HG03135 (cell line): Measurements from ENCODE around the gene DEUP1.
"Not testable (repeated sequence)": the region's sequence is repeated elsewhere in the genome, so short reads cannot be mapped to it uniquely, and the experiment has no call there.

Experiments used
- ATAC-seq: cut with Tn5 transposase; IDR thresholded peaks from one replicate; pipeline ENCODE4 v1.9.1; 2021; ENCODE audit warnings: mild to moderate bottlenecking, moderate library complexity; ENCODE audit not compliant: unreplicated experiment

DEUP1 gene

GRCh38 chr11:93359396-93359795, 28.9 kb downstream of the DEUP1 start:
- ATAC-seq, result no peak

DNA sequence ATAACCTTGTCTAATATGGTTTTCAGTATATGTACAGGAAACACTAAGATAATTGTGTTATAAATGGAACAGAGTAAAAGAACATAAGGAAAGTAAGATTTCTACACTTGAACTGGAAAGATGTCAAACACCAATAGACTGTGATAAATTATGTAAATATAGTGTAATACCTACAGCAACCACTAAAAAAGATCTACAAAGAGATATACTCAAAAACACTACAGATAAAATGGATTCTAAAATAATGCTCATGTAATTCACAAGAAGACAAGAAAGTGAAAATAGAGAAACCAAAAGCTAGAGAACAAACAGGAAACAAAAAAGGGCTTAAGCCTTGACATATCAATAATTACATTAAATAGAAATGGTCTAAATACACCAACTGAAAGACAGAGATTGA, 30.9 kb downstream of the DEUP1 start:
- ATAC-seq, result no peak

- no peak for ATAC-seq
Measured at GRCh38 chr11:93368022-93368421, 37.5 kb downstream of the DEUP1 start.

DNA sequence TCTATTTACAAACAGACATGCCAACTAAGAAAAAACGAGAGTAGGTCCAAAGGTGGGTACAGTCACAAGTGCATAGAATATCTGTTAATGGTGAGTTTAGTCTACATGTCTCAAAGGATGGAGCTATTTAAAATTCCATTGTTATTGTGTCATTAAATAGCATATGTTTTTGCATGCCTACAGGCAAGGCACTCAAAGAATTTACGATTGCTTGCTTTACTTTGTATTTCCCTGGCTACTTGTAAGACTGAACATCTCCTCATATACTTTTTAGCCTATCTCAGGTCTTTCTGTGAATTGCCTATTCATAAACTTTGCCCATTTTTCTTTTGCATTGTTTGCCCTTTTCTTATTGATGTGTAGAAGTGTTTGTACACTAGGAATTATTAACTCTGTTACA, 39.7 kb downstream of the DEUP1 start:
- no peak for ATAC-seq

GRCh38 chr11:93389737-93390136, 59.2 kb downstream of the DEUP1 start:
- no peak for ATAC-seq

- ATAC-seq, result no peak
Measured at GRCh38 chr11:93392867-93393266, 62.3 kb downstream of the DEUP1 start.

- no peak for ATAC-seq
Measured at GRCh38 chr11:93393386-93393785, 62.8 kb downstream of the DEUP1 start.

GRCh38 chr11:93394488-93394887, 63.9 kb downstream of the DEUP1 start:
- no peak for ATAC-seq

DNA sequence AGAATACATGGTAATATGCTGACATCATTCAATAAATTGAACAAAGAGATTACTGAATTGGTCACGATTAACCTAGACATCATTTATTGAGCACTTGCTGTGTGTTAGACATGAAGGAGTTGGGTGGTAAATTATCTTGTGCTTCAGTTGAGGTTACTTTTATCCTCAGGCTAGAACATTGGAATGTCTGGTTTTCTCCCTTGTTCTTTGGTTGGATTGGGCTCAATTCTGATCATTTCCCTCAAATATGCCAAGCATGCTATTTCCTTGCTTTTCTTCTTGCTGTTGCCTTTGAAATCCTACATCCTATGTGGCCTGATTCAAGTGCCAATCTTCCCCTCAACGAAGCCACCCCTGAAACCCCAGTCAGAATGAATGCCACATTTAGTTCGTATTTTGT, 65.8 kb downstream of the DEUP1 start:
- ATAC-seq, result no peak

GRCh38 chr11:93403930-93404329, 73.4 kb downstream of the DEUP1 start:
- ATAC-seq, result no peak

GRCh38 chr11:93407777-93408401, 77.3 kb downstream of the DEUP1 start:
- ATAC-seq, result no peak

DNA sequence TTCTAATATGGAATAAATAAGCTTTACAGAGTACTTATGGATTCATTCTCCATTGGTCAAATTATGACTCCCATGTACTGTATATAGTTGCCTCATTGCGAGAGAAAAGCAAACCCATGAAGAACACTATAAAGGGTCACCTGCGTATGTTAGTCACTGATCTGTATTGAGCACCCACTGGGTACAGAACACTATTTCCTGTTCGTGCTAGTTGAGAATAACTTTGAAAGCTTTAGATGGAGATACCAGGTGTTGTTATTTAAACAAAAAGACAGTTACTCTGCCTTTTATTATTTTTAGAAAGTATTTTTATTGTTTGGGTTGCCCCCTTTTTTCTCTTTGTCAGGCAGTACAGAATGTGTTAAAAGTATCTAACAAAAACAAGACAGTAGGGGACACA, 79.9 kb downstream of the DEUP1 start:
- no peak for ATAC-seq

DNA sequence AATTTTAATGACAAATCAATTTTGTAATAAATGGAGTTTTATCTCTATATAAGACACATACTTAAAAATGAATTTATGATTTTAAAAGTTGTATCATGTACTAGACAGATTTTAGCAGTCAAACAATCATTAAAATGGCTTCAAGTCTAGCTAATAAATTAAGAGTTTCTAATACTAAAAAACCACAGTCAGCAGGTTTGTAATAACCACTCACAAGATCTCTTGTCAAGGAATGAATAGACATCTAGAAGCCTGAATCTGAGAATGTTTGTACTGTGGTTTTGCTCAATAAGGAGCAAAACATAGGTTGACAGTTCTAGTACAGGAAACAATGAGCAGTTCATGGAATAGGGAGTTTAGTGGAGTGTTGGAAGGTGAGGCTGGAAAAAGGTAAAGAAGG, 81.2 kb downstream of the DEUP1 start:
- no peak for ATAC-seq

DNA sequence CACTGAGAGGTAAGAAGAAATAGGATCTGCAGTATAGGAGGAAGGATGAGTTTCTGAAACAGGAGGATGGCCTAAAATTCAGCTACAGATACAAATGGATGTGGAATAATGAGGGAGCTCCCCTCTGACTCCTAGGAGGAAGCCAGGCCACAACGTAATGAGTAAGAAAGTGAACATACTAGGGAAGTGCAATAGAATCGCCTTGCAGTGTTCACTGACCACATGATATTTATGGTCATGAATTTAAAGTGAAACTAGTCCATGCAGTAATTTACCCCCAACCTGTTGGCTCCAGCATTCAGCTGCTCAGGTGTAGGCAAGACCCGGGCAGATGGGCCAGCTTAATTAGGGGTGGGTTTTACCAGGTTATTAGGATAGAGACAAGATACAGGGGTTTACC, 101.7 kb downstream of the DEUP1 start:
- ATAC-seq, result no peak

GRCh38 chr11:93443232-93443631, 112.7 kb downstream of the DEUP1 start:
- ATAC-seq, result not testable (repeated sequence)

GRCh38 chr11:93444617-93445073, 114.1 kb downstream of the DEUP1 start:
- ATAC-seq, result no peak

DNA sequence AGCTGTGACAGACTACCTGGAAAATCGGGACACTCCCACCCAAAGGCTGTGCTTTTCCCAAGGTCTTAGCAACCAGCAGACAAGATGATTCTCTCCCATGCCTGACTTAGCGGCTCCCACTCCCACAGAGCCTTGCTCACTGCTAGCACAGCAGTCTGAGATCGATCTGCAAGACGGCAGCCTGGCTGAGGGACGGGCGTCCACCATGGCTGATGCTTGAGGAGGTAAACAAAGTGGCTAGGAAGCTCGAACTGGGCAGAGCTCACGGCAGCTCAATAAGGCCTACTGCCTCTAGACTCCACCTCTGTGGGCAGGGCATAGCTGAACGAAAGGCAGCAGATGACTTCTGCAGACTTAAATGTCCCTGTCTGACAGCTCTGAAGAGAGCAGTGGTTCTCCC, 127.7 kb downstream of the DEUP1 start:
- no peak for ATAC-seq

GRCh38 chr11:93463666-93464065, 133.1 kb downstream of the DEUP1 start:
- not testable (repeated sequence) for ATAC-seq

DNA sequence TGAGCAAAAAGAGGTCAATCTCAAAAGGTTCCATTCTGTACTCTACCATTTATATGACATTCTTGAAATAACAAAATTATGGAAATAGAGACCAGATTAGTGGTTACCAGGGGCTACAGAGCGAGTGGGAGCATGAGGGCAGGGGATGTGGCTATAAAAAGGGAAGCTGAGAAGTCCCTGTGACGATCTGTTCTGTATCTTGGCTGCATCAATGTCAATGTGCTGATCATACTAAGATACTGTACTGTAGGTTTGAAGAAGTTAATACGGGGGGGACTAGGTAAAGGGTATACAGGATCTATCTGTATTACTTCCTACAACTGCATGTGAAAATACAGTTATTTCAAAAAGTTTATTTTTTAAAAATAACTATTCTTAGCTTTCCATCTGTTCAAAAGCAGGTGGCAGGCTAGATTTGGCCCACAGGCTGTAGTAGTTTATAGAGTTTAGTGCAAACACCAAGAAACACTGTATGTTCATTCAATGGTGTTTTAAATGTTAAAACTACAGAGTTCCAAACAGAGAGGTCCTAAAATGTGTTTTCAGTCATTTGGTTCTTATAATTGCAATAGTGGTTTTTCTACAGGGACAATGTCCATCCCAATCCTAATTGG, 134.5 kb downstream of the DEUP1 start:
- ATAC-seq, result no peak

DNA sequence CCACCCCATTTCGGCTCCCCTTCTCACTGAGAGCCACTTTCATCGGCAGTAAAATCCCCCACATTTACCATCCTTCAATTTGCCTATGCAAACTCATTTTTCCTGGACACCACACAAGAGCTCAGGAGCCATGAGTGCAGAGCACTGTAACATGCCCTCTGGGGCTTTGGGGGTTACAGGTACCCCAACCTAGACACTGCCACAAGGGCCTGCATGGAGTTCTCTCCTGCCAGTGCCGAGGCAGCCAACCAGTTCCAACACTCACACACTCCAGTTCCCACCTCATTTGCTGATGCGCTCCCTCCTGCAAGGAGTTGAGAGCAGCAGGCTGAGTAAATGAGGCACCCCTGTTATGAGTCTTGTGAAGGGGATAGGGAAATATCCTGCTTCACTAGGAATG, 136.5 kb downstream of the DEUP1 start:
- ATAC-seq, result no peak

DNA sequence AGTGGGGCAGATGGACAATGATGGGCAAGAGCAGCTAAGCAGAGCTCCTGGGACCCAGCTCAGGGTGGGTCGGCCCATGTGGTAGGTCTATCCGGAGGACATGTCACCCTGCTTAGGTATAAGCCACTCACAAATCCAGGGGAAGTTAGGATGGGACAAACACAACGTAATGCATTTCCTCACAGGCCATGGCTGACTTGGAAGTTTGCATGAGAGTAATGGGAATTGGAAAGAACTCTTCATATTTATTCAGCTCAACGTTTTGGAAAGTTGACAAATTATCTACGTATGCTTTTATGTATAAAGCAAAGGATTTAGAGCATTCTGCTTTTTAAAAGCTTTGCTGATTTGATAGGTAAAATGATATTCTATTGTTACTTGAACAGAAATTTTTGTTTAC, 137.7 kb downstream of the DEUP1 start:
- ATAC-seq, result no peak

- ATAC-seq, result no peak
Measured at GRCh38 chr11:93474123-93474522, 143.6 kb downstream of the DEUP1 start.

- no peak for ATAC-seq
Measured at GRCh38 chr11:93476796-93477195, 146.3 kb downstream of the DEUP1 start.
